NCI-H1436 (cell line): Measurements from ENCODE around the gene TSLP.

ENCODE experiments used
- DNase-seq: peaks from one replicate; lab custom pipeline; 2025; lab: John Stamatoyannopoulos, UW

Gene TSLP

DNA sequence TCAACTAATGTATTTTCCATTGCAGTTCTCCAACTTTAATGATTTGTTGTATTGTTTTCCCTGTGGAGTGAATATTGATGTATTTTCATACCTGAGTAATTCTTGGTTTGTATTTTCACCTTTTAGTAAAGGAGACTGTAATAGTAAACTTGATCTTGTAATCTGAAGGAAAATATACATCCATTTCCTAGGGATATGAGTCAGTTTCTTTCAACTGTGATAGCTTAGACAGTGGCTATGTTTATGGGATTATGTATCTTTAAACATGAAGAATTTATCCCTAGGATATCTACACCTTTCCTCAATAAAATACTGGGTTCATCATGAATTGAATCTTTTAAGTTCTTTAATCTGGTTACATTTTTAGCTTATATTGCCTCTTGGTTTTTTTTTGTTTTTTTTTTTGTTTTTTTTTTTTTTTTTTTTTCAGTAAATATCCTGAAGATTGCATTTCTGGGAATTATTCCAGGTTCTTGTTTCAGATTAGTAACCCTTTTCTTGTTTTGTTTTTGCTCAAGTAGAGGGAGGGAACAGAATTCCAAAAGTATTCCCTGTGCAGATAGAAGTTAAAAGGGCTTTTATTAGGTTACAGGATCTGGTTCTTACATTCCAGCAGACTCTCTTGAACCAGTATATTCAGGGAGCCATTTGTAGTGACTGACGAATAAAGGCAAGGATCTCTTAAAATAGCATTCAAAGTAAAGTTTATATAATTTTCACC, 27.7 kb downstream of the TSLP start:
- DNase-seq = no peak

DNA sequence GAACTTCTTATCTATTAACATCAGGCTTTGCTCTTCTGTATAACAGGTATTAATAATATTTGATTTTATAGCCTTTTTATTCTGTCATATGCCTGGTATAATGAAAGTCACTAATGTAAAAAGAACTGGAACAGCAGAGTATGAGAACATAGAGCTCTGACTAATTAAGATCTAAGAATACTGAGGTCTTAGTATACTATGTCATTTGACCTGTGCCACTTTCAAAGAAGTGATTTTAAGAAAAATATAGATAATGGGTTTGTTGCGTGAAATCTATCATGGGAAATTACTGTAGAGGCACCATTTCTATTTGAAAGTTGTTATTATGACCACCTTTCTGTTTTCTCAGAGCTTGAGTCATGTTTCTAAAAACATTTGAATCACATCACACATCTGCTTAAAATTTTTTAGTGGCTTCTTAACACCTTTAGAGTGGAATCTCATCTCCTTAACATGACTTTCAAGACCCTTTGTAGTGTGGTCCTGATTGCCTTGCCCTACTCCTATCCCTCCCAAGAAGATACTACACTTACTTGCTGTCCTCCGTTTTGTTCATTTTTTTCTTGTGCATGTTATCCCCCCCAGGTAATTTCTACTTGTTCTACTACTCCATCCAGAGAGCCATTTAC, 34.9 kb downstream of the TSLP start:
- no peak for DNase-seq

DNA sequence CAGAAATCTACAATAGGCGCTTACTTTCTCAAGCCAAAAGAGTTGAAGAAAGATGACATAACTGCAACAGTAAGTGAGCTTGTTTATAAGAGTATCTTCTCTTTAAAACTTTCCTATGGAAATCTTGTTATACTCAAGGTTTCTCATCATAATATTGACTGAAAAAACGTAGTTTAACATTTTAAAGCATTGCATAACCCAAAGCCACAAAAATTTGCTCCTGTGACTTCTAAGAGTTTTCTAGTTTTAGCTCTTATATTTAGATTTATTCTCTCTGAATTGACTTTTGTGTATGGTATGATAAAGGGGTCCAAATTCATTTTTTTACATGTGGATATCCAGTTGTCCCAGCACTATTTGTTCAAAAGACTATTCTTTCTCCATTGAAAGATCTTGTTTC, 35.9 kb downstream of the TSLP start:
- no peak for DNase-seq

GRCh38 chr5:111111956-111112355, 40.4 kb downstream of the TSLP start:
- DNase-seq = no peak

- DNase-seq = no peak
These were observed 42.2 kb downstream of the TSLP start for GRCh38 chr5:111113678-111114077.

DNA sequence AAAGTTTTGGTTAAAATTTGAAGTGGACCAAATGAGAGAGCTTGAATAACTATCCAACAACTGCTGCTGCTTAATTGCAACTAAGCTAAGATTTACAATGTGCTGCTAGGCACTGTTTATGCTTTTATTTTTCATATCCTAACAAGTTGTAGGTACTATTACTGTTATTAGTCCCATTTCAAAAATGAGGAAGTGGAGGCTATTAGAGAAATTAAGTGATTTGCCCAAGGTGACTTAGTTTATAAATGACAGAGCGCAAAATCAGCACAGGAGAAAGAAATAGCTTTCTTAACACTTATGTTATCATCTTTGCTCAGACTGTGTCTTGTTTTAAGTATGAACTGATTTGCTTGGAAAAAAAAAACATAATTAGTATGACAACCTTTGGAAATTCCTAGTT, 43.7 kb downstream of the TSLP start:
- no peak for DNase-seq

DNA sequence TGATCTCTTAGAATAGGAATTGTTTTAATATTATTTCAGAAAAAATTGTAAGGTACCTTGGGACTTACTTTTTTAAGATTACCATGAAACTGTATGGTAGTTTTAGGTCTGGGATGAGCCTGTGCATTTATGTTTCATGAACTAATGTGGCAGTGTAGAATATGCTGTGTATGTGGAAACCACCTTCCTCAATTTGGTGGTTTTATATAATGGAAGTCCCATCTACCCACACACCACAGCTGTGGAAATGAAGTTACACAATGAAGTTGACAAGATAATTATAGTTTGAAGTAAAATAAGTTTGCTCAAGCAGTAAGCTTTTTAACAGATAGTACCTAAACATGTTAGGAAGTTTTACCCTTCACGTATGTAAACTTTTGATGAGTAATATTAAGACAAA, 45.0 kb downstream of the TSLP start:
- DNase-seq = no peak

DNA sequence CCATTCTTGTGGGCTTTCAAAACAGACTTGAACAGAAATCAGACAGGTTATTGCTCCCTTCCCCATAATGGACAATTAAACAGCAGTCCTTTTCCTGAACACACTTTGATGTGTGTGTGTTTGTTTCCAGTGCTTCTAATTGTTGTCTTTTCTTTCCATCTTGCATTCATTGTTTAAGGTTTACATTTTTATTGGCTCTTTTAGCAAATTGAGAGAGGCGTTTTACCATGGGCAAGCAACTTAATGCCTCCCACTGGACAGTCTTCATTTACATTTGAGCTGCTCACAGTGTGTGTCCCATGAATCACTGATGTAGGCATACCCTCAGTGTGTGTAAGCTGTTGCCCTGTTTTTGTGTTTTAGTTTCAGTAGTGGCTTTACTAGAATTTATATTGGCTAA, 45.6 kb downstream of the TSLP start:
- DNase-seq = no peak

DNA sequence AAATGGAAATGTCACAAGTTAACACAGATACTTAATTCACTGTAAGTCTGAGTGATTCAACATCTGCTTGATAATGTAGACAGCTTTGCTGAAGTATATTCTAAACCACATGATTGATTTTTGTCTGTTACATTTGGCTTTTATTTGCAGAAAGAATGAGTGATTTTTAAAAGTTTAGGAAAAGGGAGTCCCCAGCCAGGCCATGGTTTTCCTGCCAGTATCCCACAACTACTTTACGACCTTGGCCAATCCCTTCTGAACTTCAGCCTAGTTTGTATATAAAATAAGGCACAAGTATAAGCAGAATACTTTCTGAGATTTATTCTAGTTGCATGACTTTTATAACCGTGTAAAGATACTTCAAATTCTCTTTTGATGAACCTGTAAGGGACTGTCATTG, 47.7 kb downstream of the TSLP start:
- DNase-seq = no peak

GRCh38 chr5:111119856-111120255, 48.3 kb downstream of the TSLP start:
- DNase-seq = no peak

- DNase-seq = no peak
These were observed 49.4 kb downstream of the TSLP start for GRCh38 chr5:111120911-111121310.

DNA sequence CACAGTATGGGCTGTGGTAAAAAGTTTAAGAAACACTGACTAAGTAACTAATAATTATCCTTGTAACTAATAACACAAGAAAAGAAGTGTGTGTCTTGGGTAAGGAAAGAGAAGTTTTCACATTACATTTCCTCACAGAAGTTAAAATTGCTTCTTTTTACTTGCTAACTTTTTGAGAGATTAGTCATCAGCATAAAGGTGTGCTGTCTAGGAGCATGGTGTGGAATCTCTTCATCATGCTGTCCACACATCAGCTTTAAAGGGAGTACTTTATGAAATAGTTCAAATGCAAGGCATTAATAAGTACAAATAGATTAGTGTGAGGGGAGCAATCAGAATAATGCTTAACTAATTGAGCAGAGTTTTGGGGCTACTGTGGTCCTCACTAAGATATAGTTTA, 50.4 kb downstream of the TSLP start:
- DNase-seq = no peak

GRCh38 chr5:111122398-111122797, 50.9 kb downstream of the TSLP start:
- no peak for DNase-seq

- DNase-seq = no peak
These were observed 53.3 kb downstream of the TSLP start for GRCh38 chr5:111124793-111125192.

- DNase-seq = no peak
These were observed 55.4 kb downstream of the TSLP start for GRCh38 chr5:111126896-111127295.
